H9 (cell line): ENCODE data around the gene C2orf42. TPM values are rescaled to one million over a fixed set of nuclear protein-coding genes. Genes with fewer than 3 reads are reported as not detected.

Source experiments
- DNase-seq: peaks from one replicate; pipeline ENCODE4 v3.0.0-alpha.2; 2017
- H2AFZ ChIP-seq: one replicate; pipeline ENCODE4 v1.6.1; 2013; ENCODE audit warnings: mild to moderate bottlenecking, low read length, control low read depth, moderate library complexity
- H2AK5ac ChIP-seq: 2 replicates; pipeline ENCODE4 v1.6.1; 2013; ENCODE audit warnings: low read length, control low read depth, mixed read lengths; ENCODE audit not compliant: insufficient read length
- H2BK120ac ChIP-seq: one replicate; pipeline ENCODE4 v1.6.1; 2013; ENCODE audit warnings: low read depth, mild to moderate bottlenecking, low read length, control low read depth, inconsistent platforms; ENCODE audit not compliant: poor library complexity, severe bottlenecking
- H2BK12ac ChIP-seq: 2 replicates; pipeline ENCODE4 v1.6.1; 2013; ENCODE audit warnings: low read length, control low read depth, mixed read lengths, low read depth; ENCODE audit not compliant: insufficient read length
- H2BK15ac ChIP-seq: 2 replicates; pipeline ENCODE4 v1.6.1; 2013; ENCODE audit warnings: low read depth, low read length, control low read depth
- H2BK20ac ChIP-seq: one replicate; pipeline ENCODE4 v1.6.1; 2013; ENCODE audit warnings: low read depth, mild to moderate bottlenecking, low read length, control low read depth, inconsistent platforms; ENCODE audit not compliant: poor library complexity, severe bottlenecking
- H2BK5ac ChIP-seq: 2 replicates; pipeline ENCODE4 v1.6.1; 2013; ENCODE audit warnings: low read length, control low read depth, mixed read lengths; ENCODE audit not compliant: insufficient read length
- H3K14ac ChIP-seq: 2 replicates; pipeline ENCODE4 v1.6.1; 2013; ENCODE audit warnings: low read length, control low read depth; ENCODE audit not compliant: insufficient read depth
- H3K18ac ChIP-seq: 2 replicates; pipeline ENCODE4 v1.6.1; 2013; ENCODE audit warnings: low read depth, mild to moderate bottlenecking, mixed read lengths, low read length, control low read depth; ENCODE audit not compliant: insufficient read length
- H3K23ac ChIP-seq: 2 replicates; pipeline ENCODE4 v1.6.1; 2013; ENCODE audit warnings: low read length, control low read depth, mixed read lengths, low read depth; ENCODE audit not compliant: insufficient read length
- H3K23me2 ChIP-seq: 2 replicates; pipeline ENCODE4 v1.6.1; 2013; ENCODE audit warnings: low read depth, mild to moderate bottlenecking, mixed read lengths, low read length, control low read depth; ENCODE audit not compliant: insufficient read length, poor library complexity, severe bottlenecking
- H3K27ac ChIP-seq: 2 replicates; pipeline ENCODE4 v1.5.1; 2013; ENCODE audit warnings: low read length, control low read depth, mixed read lengths, low read depth; ENCODE audit not compliant: insufficient read length
- H3K27me3 ChIP-seq: 2 replicates; pipeline ENCODE4 v1.6.1; 2013; ENCODE audit warnings: low read length, control low read depth, inconsistent platforms; ENCODE audit not compliant: insufficient read depth
- H3K4ac ChIP-seq: 2 replicates; pipeline ENCODE4 v1.6.1; 2013; ENCODE audit warnings: low read depth, mild to moderate bottlenecking, control low read depth, inconsistent platforms, low read length, moderate library complexity
- H3K4me1 ChIP-seq: 2 replicates; pipeline ENCODE4 v1.6.1; 2013; ENCODE audit warnings: low read length, control low read depth, inconsistent platforms; ENCODE audit not compliant: insufficient read depth
- H3K4me2 ChIP-seq: 2 replicates; pipeline ENCODE4 v1.6.1; 2013; ENCODE audit warnings: low read length, control low read depth, mixed read lengths; ENCODE audit not compliant: insufficient read length, insufficient read depth
- H3K56ac ChIP-seq: 2 replicates; pipeline ENCODE4 v1.6.1; 2013; ENCODE audit warnings: low read depth, mild to moderate bottlenecking, mixed read lengths, low read length, control low read depth; ENCODE audit not compliant: insufficient read length
- H3K79me1 ChIP-seq: 2 replicates; pipeline ENCODE4 v1.6.1; 2013; ENCODE audit warnings: low read depth, mild to moderate bottlenecking, moderate library complexity, low read length, control low read depth, inconsistent platforms; ENCODE audit not compliant: insufficient read depth, poor library complexity, severe bottlenecking
- H3K79me2 ChIP-seq: 2 replicates; pipeline ENCODE4 v1.6.1; 2013; ENCODE audit warnings: low read length, control low read depth, inconsistent platforms; ENCODE audit not compliant: insufficient read depth
- H3K9ac ChIP-seq: 2 replicates; pipeline ENCODE4 v1.6.1; 2013; ENCODE audit warnings: low read length, control low read depth, mixed read lengths; ENCODE audit not compliant: insufficient read length; ENCODE audit errors: extremely low read depth
- H3K9me3 ChIP-seq: one replicate; pipeline ENCODE4 v1.6.1; 2013; ENCODE audit warnings: low read depth, low read length, inconsistent platforms; ENCODE audit not compliant: control insufficient read depth
- H3T11ph ChIP-seq: one replicate; pipeline ENCODE4 v1.6.1; 2013; ENCODE audit warnings: mild to moderate bottlenecking, low read length, control low read depth, inconsistent platforms
- H4K20me1 ChIP-seq: one replicate; pipeline ENCODE4 v1.6.1; 2013; ENCODE audit not compliant: control insufficient read depth, insufficient read length, insufficient read depth
- H4K5ac ChIP-seq: 2 replicates; pipeline ENCODE4 v1.6.1; 2013; ENCODE audit warnings: low read depth, mild to moderate bottlenecking, mixed read lengths, low read length, control low read depth; ENCODE audit not compliant: insufficient read length
- H4K8ac ChIP-seq: replicated peaks from 2 replicates; pipeline ENCODE4 v1.6.1; 2013; ENCODE audit warnings: low read length, control low read depth, mixed read lengths, low read depth; ENCODE audit not compliant: insufficient read length
- H4K91ac ChIP-seq: 2 replicates; pipeline ENCODE4 v1.6.1; 2013; ENCODE audit warnings: low read depth, mild to moderate bottlenecking, moderate library complexity, mixed read lengths, low read length, control low read depth; ENCODE audit not compliant: insufficient read length
- H3K27ac Mint-ChIP-seq, 3 experiments: 2 replicates in 2 of 3; 3 replicates in 1 of 3; pipeline ENCODE4 v1.8.0; 2020 to 2021; ENCODE audit warnings: mixed read lengths in 3 of 3, mild to moderate bottlenecking in 1 of 3, moderate library complexity in 1 of 3
- H3K27me3 Mint-ChIP-seq: 2 replicates; pipeline ENCODE4 v1.8.0; 2021; ENCODE audit warnings: low read depth, mild to moderate bottlenecking, moderate library complexity, mixed read lengths
- H3K36me3 Mint-ChIP-seq, 3 experiments: 2 replicates in 2 of 3; 3 replicates in 1 of 3; pipeline ENCODE4 v1.8.0; 2020 to 2021; ENCODE audit warnings: low read depth in 3 of 3, mixed read lengths in 3 of 3; ENCODE audit not compliant: insufficient read depth in 1 of 3
- H3K4me1 Mint-ChIP-seq, 2 experiments: 2 replicates each; pipeline ENCODE4 v1.8.0; 2020; ENCODE audit warnings: mixed read lengths in 2 of 2
- H3K4me3 Mint-ChIP-seq, 2 experiments: 2 replicates in 1 of 2; 3 replicates in 1 of 2; pipeline ENCODE4 v1.8.0; 2020 to 2021; ENCODE audit warnings: mild to moderate bottlenecking in 2 of 2, mixed read lengths in 2 of 2, moderate library complexity in 1 of 2
- H3K9me3 Mint-ChIP-seq, 2 experiments: 2 replicates in 1 of 2; 3 replicates in 1 of 2; pipeline ENCODE4 v1.8.0; 2020; ENCODE audit warnings: mild to moderate bottlenecking in 2 of 2, mixed read lengths in 2 of 2, moderate library complexity in 1 of 2
- CTCF ChIP-seq: fragments of 200-600 bp; sonication (generic); conservative IDR thresholded peaks from 3 replicates; pipeline ENCODE4 v1.8.0; 2021; ENCODE audit warnings: antibody characterized with exemption, mild to moderate bottlenecking
- WGBS: extraction: QIAGEN DNeasy Blood & Tissue Kit; methylation state at CpG from one replicate; pipeline ENCODE4 v1.1.7; 2013; ENCODE audit warnings: missing lambda C conversion rate, low lambda C conversion rate, mixed read lengths; ENCODE audit not compliant: insufficient read length; ENCODE audit errors: extremely low coverage; 5-methylcytosine and 5-hydroxymethylcytosine counted together
- total RNA-seq: library from RNA; stranded (reverse); gene quantifications from 2 replicates; pipeline ENCODE4 v1.2.1, GENCODE V29; 2021

C2orf42 gene
- total RNA-seq, 1 experiment from 2014 or later: 19.0 TPM

DNA sequence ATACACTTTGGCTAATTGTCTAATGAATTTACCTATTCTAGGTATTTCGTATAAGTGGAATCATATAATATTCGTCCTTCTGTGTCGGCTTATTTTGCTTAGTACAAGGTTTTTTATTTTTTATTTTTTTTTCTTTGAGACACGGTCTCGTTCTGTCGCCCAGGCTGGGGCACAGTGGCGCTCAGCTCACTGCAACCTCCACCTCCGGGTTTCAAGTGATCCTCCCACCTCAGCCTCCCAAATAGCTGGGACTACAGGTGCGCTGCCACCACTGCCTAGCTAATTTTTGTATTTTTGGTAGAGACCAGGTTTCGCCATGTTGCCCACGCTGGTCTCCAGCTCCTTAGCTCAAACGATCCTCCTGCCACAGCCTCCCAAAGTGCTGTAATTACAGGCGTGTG lies 65.3 kb downstream of the C2orf42 start:
- Histone ChIP-seq H3K4me1 (peaks cover 14% of the 10 kb centered on the region), H3K23me2 (no peaks in the 10 kb centered on the region), H3K23ac (no peak overlapping the region), H2BK15ac (no peak overlapping the region), H2BK12ac (no peak overlapping the region), H3K9ac (peak overlapping the region; percentile 83), H3K4ac (no peak overlapping the region; the same call in 1 of the 2 replicates), H2BK20ac (no peak overlapping the region), H3K79me1 (no peaks in the 10 kb centered on the region), H3K27ac (no peak overlapping the region), H2AK5ac (no peak overlapping the region), H4K5ac (no peak overlapping the region), H3K79me2 (no peaks in the 10 kb centered on the region), H4K8ac (no peak overlapping the region), H3K56ac (no peak overlapping the region), H2AFZ (no peak overlapping the region), H4K20me1 (no peaks in the 10 kb centered on the region), H3T11ph (no peak overlapping the region), H2BK5ac (no peak overlapping the region), H3K18ac (peak overlapping the region; percentile 99), H3K14ac (peak overlapping the region; percentile 99; the same call in 1 of the 2 replicates), H3K9me3 (no peaks in the 10 kb centered on the region), H3K27me3 (no peaks in the 10 kb centered on the region), H2BK120ac (peak overlapping the region; percentile 96), H3K4me2 (peak overlapping the region; percentile 63), H4K91ac (no peak overlapping the region)
- Mint-ChIP-seq H3K4me3 (peak overlapping the region; percentile 87 to 90), H3K4me1 (peaks cover 47 to 57% of the 10 kb centered on the region in 2 experiments), H3K27ac (peak overlapping the region; percentile 99 to 100 (median 100); a peak in 6 of 7 replicates), H3K36me3 (0 out of 7 replicates have a peak, but pooled peaks cover 0 to 4% (median 0%) of the 10 kb centered on the region in 3 experiments), H3K9me3 (no peaks in the 10 kb centered on the region; a peak in 2 of 5 replicates), H3K27me3 (no peaks in the 10 kb centered on the region)
- no CpG with 5 or more reads among the region's 13 CpGs for WGBS
- DNase-seq: no peak
- no peak for TF ChIP-seq CTCF
